Mesothelial cell of epicardium (in vitro differentiated cells): ENCODE measurements around the gene CD300LG. TPM values are rescaled to one million over a fixed set of nuclear protein-coding genes. Genes with fewer than 3 reads are reported as not detected.

Experiments
- DNase-seq, 2 experiments: peaks; one replicate each; pipeline ENCODE4 v3.0.0; 2021; ENCODE audit warnings: low spot score in 2 of 2; ENCODE audit not compliant: unreplicated experiment in 2 of 2
- H3K27ac Mint-ChIP-seq: 2 replicates; pipeline ENCODE4 v1.8.0; 2021; ENCODE audit warnings: mixed read lengths
- H3K27me3 Mint-ChIP-seq: 2 replicates; pipeline ENCODE4 v1.8.0; 2021; ENCODE audit warnings: low read depth, mixed read lengths
- H3K36me3 Mint-ChIP-seq: 2 replicates; pipeline ENCODE4 v1.8.0; 2021; ENCODE audit warnings: mixed read lengths
- H3K4me1 Mint-ChIP-seq: 2 replicates; pipeline ENCODE4 v1.8.0; 2021; ENCODE audit warnings: mixed read lengths
- H3K4me3 Mint-ChIP-seq: 2 replicates; pipeline ENCODE4 v1.8.0; 2021; ENCODE audit warnings: mild to moderate bottlenecking, moderate library complexity, mixed read lengths
- H3K9me3 Mint-ChIP-seq: 2 replicates; pipeline ENCODE4 v1.8.0; 2021; ENCODE audit warnings: mixed read lengths
- total RNA-seq: library from RNA; stranded (reverse); gene quantifications from 3 replicates; pipeline ENCODE4 v1.2.1, GENCODE V29; 2021
- TF ChIP-seq, protein P1 (sequence below): fragments of 200-600 bp; sonication (generic); IDR thresholded peaks from one replicate; pipeline ENCODE4 v1.5.0; 2021; ENCODE audit warnings: antibody characterized with exemption; ENCODE audit not compliant: unreplicated experiment

The CD300LG gene
- total RNA-seq, 1 donor from 2014 or later: not detected

DNA sequence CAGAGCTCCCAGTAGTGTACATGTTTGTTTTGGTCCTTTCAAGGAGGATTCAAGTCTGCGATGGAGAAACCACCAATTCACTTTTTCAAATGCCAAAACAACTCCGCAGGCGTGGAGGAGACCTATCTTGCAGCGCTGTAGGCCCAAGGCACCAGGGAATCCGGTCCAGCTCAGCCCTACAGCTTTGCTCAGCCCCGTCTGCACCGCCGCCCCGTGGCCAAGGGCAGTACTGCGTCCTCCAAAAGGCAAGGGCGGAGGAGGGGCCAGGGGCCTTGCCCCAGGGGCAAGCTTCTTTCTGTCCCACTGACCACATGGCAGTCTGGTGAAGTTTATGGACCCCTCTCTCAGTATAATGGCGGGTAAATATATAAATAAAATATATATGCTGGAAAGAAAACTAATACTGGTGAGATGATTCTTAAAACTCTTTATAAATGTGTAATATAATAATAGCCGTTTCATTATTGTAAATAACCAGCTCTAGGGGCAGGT lies 709 bp upstream of the CD300LG start:
- Mint-ChIP-seq H3K27ac (no peak overlapping the region), H3K36me3 (no peaks in the 10 kb centered on the region), H3K9me3 (no peaks in the 10 kb centered on the region), H3K4me3 (no peak overlapping the region), H3K27me3 (peaks cover 7% of the 10 kb centered on the region), H3K4me1 (peaks cover 23% of the 10 kb centered on the region)
- TF ChIP-seq, protein P1, sequence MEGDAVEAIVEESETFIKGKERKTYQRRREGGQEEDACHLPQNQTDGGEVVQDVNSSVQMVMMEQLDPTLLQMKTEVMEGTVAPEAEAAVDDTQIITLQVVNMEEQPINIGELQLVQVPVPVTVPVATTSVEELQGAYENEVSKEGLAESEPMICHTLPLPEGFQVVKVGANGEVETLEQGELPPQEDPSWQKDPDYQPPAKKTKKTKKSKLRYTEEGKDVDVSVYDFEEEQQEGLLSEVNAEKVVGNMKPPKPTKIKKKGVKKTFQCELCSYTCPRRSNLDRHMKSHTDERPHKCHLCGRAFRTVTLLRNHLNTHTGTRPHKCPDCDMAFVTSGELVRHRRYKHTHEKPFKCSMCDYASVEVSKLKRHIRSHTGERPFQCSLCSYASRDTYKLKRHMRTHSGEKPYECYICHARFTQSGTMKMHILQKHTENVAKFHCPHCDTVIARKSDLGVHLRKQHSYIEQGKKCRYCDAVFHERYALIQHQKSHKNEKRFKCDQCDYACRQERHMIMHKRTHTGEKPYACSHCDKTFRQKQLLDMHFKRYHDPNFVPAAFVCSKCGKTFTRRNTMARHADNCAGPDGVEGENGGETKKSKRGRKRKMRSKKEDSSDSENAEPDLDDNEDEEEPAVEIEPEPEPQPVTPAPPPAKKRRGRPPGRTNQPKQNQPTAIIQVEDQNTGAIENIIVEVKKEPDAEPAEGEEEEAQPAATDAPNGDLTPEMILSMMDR: peak; percentile 98
- peak; percentile 53 to 89 for DNase-seq

GRCh38 chr17:43848601-43849000 lies 1.6 kb downstream of the CD300LG start:
- peaks cover 10% of the 10 kb centered on the region for H3K4me1 Mint-ChIP-seq
- no peak overlapping the region for H3K4me3 Mint-ChIP-seq
- no peaks in the 10 kb centered on the region for H3K36me3 Mint-ChIP-seq
- H3K27me3 Mint-ChIP-seq: peaks cover 18% of the 10 kb centered on the region
- H3K27ac Mint-ChIP-seq: no peak overlapping the region
- H3K9me3 Mint-ChIP-seq: no peaks in the 10 kb centered on the region
- no peak for DNase-seq
- TF ChIP-seq, protein P1: no peak

DNA sequence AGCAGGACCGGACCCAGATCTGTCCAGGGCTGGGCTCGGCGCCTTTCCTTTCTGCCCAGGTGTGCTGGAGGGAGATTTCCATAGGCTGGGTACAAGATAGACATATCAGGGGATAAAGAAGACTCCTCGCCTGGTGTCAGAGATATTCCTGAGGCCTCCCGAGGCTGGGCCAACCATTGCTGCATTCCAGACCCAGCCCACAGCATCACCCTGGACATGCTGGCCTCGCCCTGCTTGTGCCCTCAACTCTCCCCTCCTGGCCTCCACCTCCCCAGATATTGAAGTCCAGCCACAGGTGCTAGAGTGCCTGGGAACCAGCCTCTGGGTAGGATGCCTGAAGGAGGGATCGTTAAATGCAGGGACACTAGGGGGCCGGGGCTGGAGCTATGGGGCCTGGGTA lies 2.1 kb downstream of the CD300LG start:
- DNase-seq: no peak
- Mint-ChIP-seq H3K4me3 (no peak overlapping the region), H3K27ac (no peak overlapping the region), H3K4me1 (peaks cover 10% of the 10 kb centered on the region), H3K9me3 (no peaks in the 10 kb centered on the region), H3K36me3 (no peaks in the 10 kb centered on the region), H3K27me3 (peaks cover 20% of the 10 kb centered on the region)
- TF ChIP-seq, protein P1: no peak

DNA sequence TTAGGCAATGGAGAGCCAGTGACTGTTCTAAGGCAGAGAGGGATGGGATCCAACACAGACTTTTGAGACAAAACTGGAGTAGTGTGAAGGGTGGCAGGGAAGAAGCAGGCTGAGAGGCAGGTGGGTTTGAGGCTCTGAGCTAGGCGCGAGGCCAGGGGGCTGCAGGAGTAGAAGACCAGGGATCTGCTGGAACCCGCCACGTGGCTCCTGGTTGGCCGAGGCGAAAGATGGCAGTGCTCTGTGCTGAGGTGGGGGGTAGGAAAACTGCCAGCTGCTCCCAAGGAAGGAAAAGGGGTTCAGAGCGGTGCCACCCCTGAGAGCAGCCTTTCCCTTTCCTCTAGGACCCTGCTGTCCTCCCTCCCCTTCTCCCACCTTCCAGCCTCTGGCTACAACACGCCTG lies 5.6 kb downstream of the CD300LG start:
- no peak overlapping the region for H3K4me3 Mint-ChIP-seq
- H3K9me3 Mint-ChIP-seq: no peaks in the 10 kb centered on the region
- H3K36me3 Mint-ChIP-seq: no peaks in the 10 kb centered on the region
- peaks cover under 1% of the 10 kb centered on the region for H3K4me1 Mint-ChIP-seq
- TF ChIP-seq, protein P1: no peak
- no peak overlapping the region for H3K27ac Mint-ChIP-seq
- H3K27me3 Mint-ChIP-seq: peaks cover 36% of the 10 kb centered on the region
- DNase-seq: no peak

- Mint-ChIP-seq H3K9me3 (no peaks in the 10 kb centered on the region), H3K4me1 (no peaks in the 10 kb centered on the region), H3K27ac (no peak overlapping the region), H3K4me3 (no peak overlapping the region), H3K36me3 (no peaks in the 10 kb centered on the region), H3K27me3 (peaks cover 33% of the 10 kb centered on the region)
- DNase-seq: no peak
- TF ChIP-seq, protein P1: no peak
Observed at GRCh38 chr17:43853546-43853945, 6.6 kb downstream of the CD300LG start.

- Mint-ChIP-seq H3K36me3 (no peaks in the 10 kb centered on the region), H3K27ac (no peak overlapping the region), H3K4me3 (no peak overlapping the region), H3K27me3 (peaks cover 32% of the 10 kb centered on the region), H3K4me1 (no peaks in the 10 kb centered on the region), H3K9me3 (no peaks in the 10 kb centered on the region)
- TF ChIP-seq, protein P1: no peak
- DNase-seq: no peak
Observed at GRCh38 chr17:43854498-43854897, 7.5 kb downstream of the CD300LG start.
